GM12878 (cell line): ENCODE measurements around the gene CHRNA9. TPM values are rescaled to one million over a fixed set of nuclear protein-coding genes. Genes with fewer than 3 reads are reported as not detected.

Experiments
- ATAC-seq: fragments of 200-7000 bp; cut with Tn5 transposase; 3 replicates; pipeline ENCODE4 v1.9.1; 2020; ENCODE audit warnings: mild to moderate bottlenecking, moderate library complexity
- BruUV-seq: library from RNA; stranded (reverse); fragments of 400-500 nt; replicated peaks from 2 replicates; lab custom pipeline; 2021; lab: Mats Ljungman, UMichigan
- CTCF ChIA-PET: fragments of 300-600 bp; sonication (Branson Sonifier 250); formaldehyde crosslinking; extraction: SDS; loops from one replicate; lab custom pipeline; 2021; ENCODE audit warnings: inconsistent platforms; lab: Yijun Ruan, JAX
- POLR2A ChIA-PET: fragments of 350-600 bp; formaldehyde crosslinking; extraction: SDS; loops from one replicate; lab custom pipeline; 2021; ENCODE audit warnings: inconsistent platforms; lab: Charles Lee
- RAD21 ChIA-PET: fragments of 300-600 bp; sonication (Branson Sonifier 250); formaldehyde crosslinking; loops from one replicate; lab custom pipeline; 2023; ENCODE audit warnings: antibody characterized with exemption; ENCODE audit not compliant: unreplicated experiment; lab: Charles Lee
- SMC1A ChIA-PET: fragments of 300-600 bp; sonication (Branson Sonifier 250); formaldehyde crosslinking; loops from one replicate; lab custom pipeline; 2023; ENCODE audit not compliant: unreplicated experiment, uncharacterized antibody; lab: Charles Lee
- DNase-seq: peaks from one replicate; pipeline ENCODE4 v3.0.0-alpha.2; 2011; ENCODE audit warnings: low read depth, low spot score
- FAIRE-seq: peaks from 3 replicates; lab custom pipeline; 2011; peaks lifted over from hg19 to GRCh38; lab: Jason Lieb, UNC
- H2AFZ ChIP-seq: 2 replicates; pipeline ENCODE4 v1.6.0; 2011; ENCODE audit warnings: low read depth, low read length, control low read depth; ENCODE audit not compliant: control insufficient read depth
- H3K27ac ChIP-seq: 2 replicates; pipeline ENCODE4 v1.5.1; 2011; ENCODE audit warnings: control low read depth; ENCODE audit not compliant: control insufficient read depth, insufficient read depth
- H3K27me3 ChIP-seq, 2 experiments: replicated peaks in 1 of 2; 2 replicates each; pipeline versions ENCODE4 v1.6.0 to v1.6.1; 2011; ENCODE audit warnings: low read length in 1 of 2; ENCODE audit not compliant: control insufficient read depth in 2 of 2, insufficient read depth in 2 of 2
- H3K36me3 ChIP-seq, 2 experiments: 2 replicates each; pipeline ENCODE4 v1.5.1; 2011; ENCODE audit warnings: low read length in 1 of 2; ENCODE audit not compliant: control insufficient read depth in 2 of 2, insufficient read depth in 2 of 2
- H3K4me1 ChIP-seq: 2 replicates; pipeline ENCODE4 v1.6.1; 2011; ENCODE audit warnings: mild to moderate bottlenecking, low read length, moderate library complexity, mixed read lengths; ENCODE audit not compliant: control insufficient read depth, insufficient read depth
- H3K4me2 ChIP-seq: 2 replicates; pipeline ENCODE4 v1.6.0; 2011; ENCODE audit warnings: control low read depth; ENCODE audit not compliant: control insufficient read depth, insufficient read depth
- H3K4me3 ChIP-seq: fragments of 200-600 bp; sonication (generic); 2 replicates; pipeline ENCODE4 v1.5.1; 2016
- H3K79me2 ChIP-seq: 2 replicates; pipeline ENCODE4 v1.6.0; 2011; ENCODE audit warnings: low read length; ENCODE audit not compliant: control insufficient read depth, insufficient read depth
- H3K9ac ChIP-seq: 2 replicates; pipeline ENCODE4 v1.8.0; 2011; ENCODE audit warnings: low read length, control low read depth, mixed read lengths; ENCODE audit not compliant: control insufficient read depth, insufficient read depth
- H3K9me3 ChIP-seq: replicated peaks from 3 replicates; pipeline ENCODE4 v1.5.1; 2011; ENCODE audit warnings: mild to moderate bottlenecking, low read length; ENCODE audit not compliant: control insufficient read depth, insufficient read depth
- H4K20me1 ChIP-seq: 2 replicates; pipeline ENCODE4 v1.6.0; 2011; ENCODE audit not compliant: control insufficient read depth, insufficient read depth
- CBX5 ChIP-seq: sonication (generic); IDR thresholded peaks from 2 replicates; pipeline ENCODE4 v1.6.1; 2016; ENCODE audit warnings: low read depth, moderate library complexity, mild to moderate bottlenecking, inconsistent platforms
- CHD4 ChIP-seq: fragments of 200-600 bp; sonication (generic); IDR thresholded peaks from 2 replicates; pipeline ENCODE4 v1.6.1; 2016; ENCODE audit warnings: mild to moderate bottlenecking
- LARP7 ChIP-seq: fragments of 450-650 bp; IDR thresholded peaks from 2 replicates; pipeline ENCODE4 v1.6.1; 2017; ENCODE audit warnings: mild to moderate bottlenecking
- NBN ChIP-seq: fragments of 450-650 bp; IDR thresholded peaks from 2 replicates; pipeline ENCODE4 v1.6.1; 2016
- ZBED1 ChIP-seq: IDR thresholded peaks from 2 replicates; pipeline ENCODE4 v1.6.1; 2016; ENCODE audit warnings: borderline replicate concordance
- WGBS: methylation state at CpG from one replicate; pipeline ENCODE4 v1.1.6; 2016; ENCODE audit warnings: low lambda C conversion rate; ENCODE audit not compliant: insufficient replicate concordance, insufficient coverage; ENCODE audit errors: missing lambda C conversion rate; 5-methylcytosine and 5-hydroxymethylcytosine counted together
- in situ Hi-C: fragments of 300-500 bp; cut with MboI; formaldehyde crosslinking; loops from 9 replicates; pipeline ENCODE4 v1.14.3; 2018; ENCODE audit warnings: mixed read lengths
- intact Hi-C: fragments of 100-400 bp; cut with micrococcal nuclease; formaldehyde crosslinking; loops from one replicate; pipeline ENCODE4 v1.14.2; 2022; ENCODE audit not compliant: unreplicated experiment
- polyA plus RNA-seq, 11 experiments: library from polyadenylated mRNA; depleted of rRNA in 4 of 11; unstranded in 6 of 11; stranded (reverse) in 5 of 11; fragments of >200 nt; fragmentation: Nextera tagmentation in 4 of 11; fragmentation: Illumina TruSeq in 1 of 11; extraction: Ambion mirVana in 4 of 11; extraction: Trizol in 1 of 11; gene quantifications; 1 replicate in 1 of 11; 2 replicates in 10 of 11; pipeline versions ENCODE4 v1.2.1 to v1.2.3, GENCODE V29; 2011 to 2016; ENCODE audit warnings: inconsistent platforms in 2 of 11, missing spikeins in 2 of 11, low read depth in 1 of 11
- total RNA-seq, 4 experiments: library from RNA; depleted of rRNA in 3 of 4; stranded (reverse); fragments of >200 nt in 3 of 4; fragmentation: Illumina TruSeq in 1 of 4; extraction: Trizol in 1 of 4; gene quantifications; 2 replicates each; pipeline versions ENCODE4 v1.2.1 to v1.2.3, GENCODE V29; 2013 to 2021
- TF ChIP-seq, protein P1 (sequence below): IDR thresholded peaks from 2 replicates; pipeline ENCODE4 v1.6.1; 2011; ENCODE audit warnings: borderline replicate concordance, low read depth, mild to moderate bottlenecking, moderate library complexity, mixed read lengths, low read length; ENCODE audit not compliant: insufficient read depth; ENCODE audit errors: extremely low read length
- TF ChIP-seq, protein P2 (sequence below): IDR thresholded peaks from 2 replicates; pipeline ENCODE4 v1.6.1; 2011; ENCODE audit warnings: low read depth, low read length, improper control_type of control experiment, borderline replicate concordance

CHRNA9 gene
- total and polyA plus RNA-seq, 10 of the 15 experiments (the other 5 are each of a cell fraction or from before 2014, with no cell fraction given) = 0.05 to 0.09 (median 0.08) TPM; not detected in 7

DNA sequence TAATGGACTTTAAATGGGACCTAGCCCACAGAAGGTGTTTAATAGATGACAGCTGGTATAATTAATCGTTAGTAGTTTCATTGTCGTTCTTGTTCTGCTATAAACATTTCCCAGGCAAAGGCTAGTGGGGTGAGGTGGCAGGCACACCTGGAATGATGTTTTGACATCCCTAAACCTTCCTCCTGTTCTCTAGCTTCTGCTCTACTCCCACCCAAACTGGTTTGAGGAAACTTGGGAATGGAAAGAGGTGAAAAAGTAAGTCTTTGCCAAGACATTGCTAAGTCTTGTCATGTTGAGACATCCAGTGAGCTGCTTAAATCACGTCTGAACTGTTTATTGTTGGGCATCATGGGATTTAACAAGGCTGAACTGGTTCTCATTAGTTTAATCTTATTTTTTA, 37.5 kb downstream of the CHRNA9 start:
- FAIRE-seq (no peak), DNase-seq (no peak), ATAC-seq (no peak)
- ChIA-PET CTCF (interaction anchor here (0.6 to 1.6 kb wide), 3 partner anchors 45 to 347 kb away, joined by 3 to 5 read pairs (median 3); no protein-coding TSS in a partner anchor), POLR2A (interaction anchor here (0.6 kb wide), 1 partner anchor 1003 kb away, joined by 6 read pairs; no protein-coding TSS in a partner anchor), RAD21 (interaction anchor here (1.4 kb wide), 1 partner anchor 47 kb away, joined by 4 read pairs; no protein-coding TSS in a partner anchor), SMC1A (interaction anchor here (1.5 to 2.1 kb wide), 2 partner anchors 46 to 346 kb away, joined by 3 to 7 read pairs; no protein-coding TSS in a partner anchor)
- H3K4me2 ChIP-seq = no peak overlapping the region
- H3K36me3 ChIP-seq = no peaks in the 10 kb centered on the region
- H3K79me2 ChIP-seq = no peaks in the 10 kb centered on the region
- no peak overlapping the region for H3K9ac ChIP-seq
- in situ Hi-C loops (no loop called here), intact Hi-C loops (no loop called here)
- no peaks in the 10 kb centered on the region for H4K20me1 ChIP-seq
- BruUV-seq = no TSS peak
- H3K27me3 ChIP-seq = no peaks in the 10 kb centered on the region
- no peak overlapping the region for H3K4me3 ChIP-seq
- 51% methylated on average over 3 of the region's 3 CpGs for WGBS
- no peak overlapping the region for H3K27ac ChIP-seq
- H2AFZ ChIP-seq = no peak overlapping the region
- no peak for TF ChIP-seq LARP7
- TF ChIP-seq, protein P1, sequence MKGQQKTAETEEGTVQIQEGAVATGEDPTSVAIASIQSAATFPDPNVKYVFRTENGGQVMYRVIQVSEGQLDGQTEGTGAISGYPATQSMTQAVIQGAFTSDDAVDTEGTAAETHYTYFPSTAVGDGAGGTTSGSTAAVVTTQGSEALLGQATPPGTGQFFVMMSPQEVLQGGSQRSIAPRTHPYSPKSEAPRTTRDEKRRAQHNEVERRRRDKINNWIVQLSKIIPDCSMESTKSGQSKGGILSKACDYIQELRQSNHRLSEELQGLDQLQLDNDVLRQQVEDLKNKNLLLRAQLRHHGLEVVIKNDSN = no peak
- TF ChIP-seq CBX5 = no peak
- TF ChIP-seq ZBED1 = no peak
- TF ChIP-seq NBN = no peak
- no peak for TF ChIP-seq CHD4
- TF ChIP-seq, protein P2, sequence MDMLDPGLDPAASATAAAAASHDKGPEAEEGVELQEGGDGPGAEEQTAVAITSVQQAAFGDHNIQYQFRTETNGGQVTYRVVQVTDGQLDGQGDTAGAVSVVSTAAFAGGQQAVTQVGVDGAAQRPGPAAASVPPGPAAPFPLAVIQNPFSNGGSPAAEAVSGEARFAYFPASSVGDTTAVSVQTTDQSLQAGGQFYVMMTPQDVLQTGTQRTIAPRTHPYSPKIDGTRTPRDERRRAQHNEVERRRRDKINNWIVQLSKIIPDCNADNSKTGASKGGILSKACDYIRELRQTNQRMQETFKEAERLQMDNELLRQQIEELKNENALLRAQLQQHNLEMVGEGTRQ = no peak
- no peaks in the 10 kb centered on the region for H3K4me1 ChIP-seq
- H3K9me3 ChIP-seq = no peaks in the 10 kb centered on the region
